HepG2 (cell line): ENCODE data around the gene FRMD1. TPM values are rescaled to one million over a fixed set of nuclear protein-coding genes. Genes with fewer than 3 reads are reported as not detected.

Experiments used
- BATF2 ChIP-seq: sonication (generic); formaldehyde crosslinking; IDR thresholded peaks from 2 replicates; pipeline ENCODE4 v1.8.0; 2022; ENCODE audit warnings: mild to moderate bottlenecking, missing genetic modification reagents, moderate library complexity
- BHLHE40 ChIP-seq: IDR thresholded peaks from 2 replicates; pipeline ENCODE4 v1.6.1; 2011; ENCODE audit warnings: low read length, improper control_type of control experiment
- CCDC6 ChIP-seq: sonication (generic); formaldehyde crosslinking; IDR thresholded peaks from 2 replicates; pipeline ENCODE4 v1.8.1; 2022; ENCODE audit warnings: mild to moderate bottlenecking, missing genetic modification reagents, moderate library complexity
- CHD4 ChIP-seq: fragments of 200-600 bp; sonication (generic); IDR thresholded peaks from 2 replicates; pipeline ENCODE4 v1.7.0; 2017; ENCODE audit warnings: mild to moderate bottlenecking, low read length, borderline replicate concordance
- GLI4 ChIP-seq: sonication (generic); formaldehyde crosslinking; IDR thresholded peaks from 2 replicates; pipeline ENCODE4 v1.5.1; 2020; ENCODE audit warnings: missing genetic modification reagents, mild to moderate bottlenecking, moderate library complexity, borderline replicate concordance
- HNRNPL ChIP-seq: fragments of 200-400 bp; formaldehyde crosslinking; IDR thresholded peaks from 2 replicates; pipeline ENCODE4 v1.6.1; 2017; ENCODE audit warnings: mild to moderate bottlenecking, low read depth, low read length
- JUN ChIP-seq: sonication (generic); formaldehyde crosslinking; IDR thresholded peaks from 2 replicates; pipeline ENCODE4 v1.4.0; 2020; ENCODE audit warnings: mild to moderate bottlenecking, missing genetic modification reagents
- MXD4 ChIP-seq: IDR thresholded peaks from 2 replicates; pipeline ENCODE4 v1.6.1; 2016; ENCODE audit warnings: mild to moderate bottlenecking, missing biosample characterization, missing genetic modification reagents
- NCOR1 ChIP-seq: fragments of 200-600 bp; sonication (generic); IDR thresholded peaks from 2 replicates; pipeline ENCODE4 v1.7.0; 2017; ENCODE audit warnings: antibody characterized with exemption, low read length, borderline replicate concordance
- NKX3-1 ChIP-seq: sonication (generic); formaldehyde crosslinking; IDR thresholded peaks from 2 replicates; pipeline ENCODE4 v1.5.0; 2020; ENCODE audit warnings: missing genetic modification reagents
- SKIL ChIP-seq: sonication (generic); formaldehyde crosslinking; IDR thresholded peaks from 2 replicates; pipeline ENCODE4 v1.8.0; 2022; ENCODE audit warnings: missing genetic modification reagents, mild to moderate bottlenecking, moderate library complexity, borderline replicate concordance
- SSRP1 ChIP-seq: IDR thresholded peaks from 2 replicates; pipeline ENCODE4 v1.6.1; 2016; ENCODE audit warnings: control low read depth
- TEAD2 ChIP-seq: sonication (generic); formaldehyde crosslinking; IDR thresholded peaks from 2 replicates; pipeline ENCODE4 v1.9.0; 2021; ENCODE audit warnings: missing genetic modification reagents
- TRIM24 ChIP-seq: sonication (generic); formaldehyde crosslinking; IDR thresholded peaks from 2 replicates; pipeline ENCODE4 v1.8.0; 2022; ENCODE audit warnings: mild to moderate bottlenecking, missing genetic modification reagents
- YY1 ChIP-seq: IDR thresholded peaks from 2 replicates; pipeline ENCODE4 v1.6.1; 2011; ENCODE audit warnings: low read length, low read depth, moderate library complexity, mild to moderate bottlenecking; ENCODE audit not compliant: insufficient read depth, insufficient replicate concordance
- ZBTB1 ChIP-seq: sonication (generic); formaldehyde crosslinking; IDR thresholded peaks from 2 replicates; pipeline ENCODE4 v1.4.0; 2020; ENCODE audit warnings: missing genetic modification reagents, borderline replicate concordance
- ZBTB10 ChIP-seq: sonication (generic); formaldehyde crosslinking; IDR thresholded peaks from 2 replicates; pipeline ENCODE4 v1.4.0; 2020; ENCODE audit warnings: missing genetic modification reagents, borderline replicate concordance
- ZFP90 ChIP-seq: sonication (generic); formaldehyde crosslinking; IDR thresholded peaks from 2 replicates; pipeline ENCODE4 v1.8.0; 2022; ENCODE audit warnings: missing genetic modification reagents, mild to moderate bottlenecking, inconsistent platforms, borderline replicate concordance
- ZKSCAN1 ChIP-seq: fragments of 150-350 bp; IDR thresholded peaks from 2 replicates; pipeline ENCODE4 v1.6.1; 2014; ENCODE audit warnings: low read length
- ZNF124 ChIP-seq: sonication (generic); formaldehyde crosslinking; IDR thresholded peaks from 2 replicates; pipeline ENCODE4 v1.4.0; 2020; ENCODE audit warnings: missing genetic modification reagents
- ZNF30 ChIP-seq: sonication (generic); formaldehyde crosslinking; IDR thresholded peaks from 2 replicates; pipeline ENCODE4 v1.5.0; 2020; ENCODE audit warnings: mild to moderate bottlenecking, missing genetic modification reagents
- ZNF354B ChIP-seq: sonication (generic); formaldehyde crosslinking; IDR thresholded peaks from 2 replicates; pipeline ENCODE4 v1.8.0; 2022; ENCODE audit warnings: mild to moderate bottlenecking, missing genetic modification reagents
- ZNF607 ChIP-seq: sonication (generic); formaldehyde crosslinking; IDR thresholded peaks from 2 replicates; pipeline ENCODE4 v1.5.1; 2020; ENCODE audit warnings: missing genetic modification reagents, mild to moderate bottlenecking, borderline replicate concordance
- ZNF772 ChIP-seq: sonication (generic); formaldehyde crosslinking; IDR thresholded peaks from 2 replicates; pipeline ENCODE4 v1.5.0; 2020; ENCODE audit warnings: mild to moderate bottlenecking, missing genetic modification reagents
- ZNF879 ChIP-seq: sonication (generic); formaldehyde crosslinking; IDR thresholded peaks from 2 replicates; pipeline ENCODE4 v1.8.1; 2023; ENCODE audit warnings: missing genetic modification reagents
- ZNF883 ChIP-seq: sonication (generic); formaldehyde crosslinking; IDR thresholded peaks from 2 replicates; pipeline ENCODE4 v1.5.1; 2020; ENCODE audit warnings: mild to moderate bottlenecking, missing genetic modification reagents; ENCODE audit errors: not compliant biosample characterization
- polyA plus RNA-seq, 8 experiments: library from polyadenylated mRNA; depleted of rRNA in 3 of 8; stranded (reverse) in 7 of 8; unstranded in 1 of 8; fragments of >200 nt; fragmentation: Illumina TruSeq in 4 of 8; extraction: Trizol in 4 of 8; gene quantifications; 2 replicates each; pipeline versions ENCODE4 v1.2.1 to v1.2.3, GENCODE V29; 2011 to 2016; ENCODE audit warnings: low read depth in 4 of 8, missing spikeins in 1 of 8, mixed read lengths in 1 of 8; ENCODE audit not compliant: insufficient read depth in 1 of 8
- total RNA-seq, 5 experiments: library from RNA; depleted of rRNA; stranded (reverse); fragments of >200 nt; fragmentation: Illumina TruSeq; extraction: Trizol; gene quantifications; 2 replicates each; pipeline ENCODE4 v1.2.3, GENCODE V29; 2016; ENCODE audit warnings: low read depth in 1 of 5

The FRMD1 gene
- total and polyA plus RNA-seq, 2 of the 13 experiments (the other 11 are each of a cell fraction or from before 2014, with no cell fraction given), result 0.01 TPM; not detected in 1

GRCh38 chr6:168116975-168117899, 38.2 kb upstream of the FRMD1 start (continued):
- TF ChIP-seq SKIL (CRISPR knock-in tag), result no peak
- no peak for TF ChIP-seq BHLHE40
- no peak for TF ChIP-seq SSRP1 (CRISPR knock-in tag)
- no peak for TF ChIP-seq ZNF124 (CRISPR knock-in tag)
- no peak for TF ChIP-seq CHD4
- no peak for TF ChIP-seq ZNF607 (CRISPR knock-in tag)
- TF ChIP-seq ZBTB10 (CRISPR knock-in tag), result no peak
- TF ChIP-seq YY1, result no peak
- no peak for TF ChIP-seq NCOR1
- no peak for TF ChIP-seq ZNF772
- TF ChIP-seq BATF2 (CRISPR knock-in tag), result no peak
- TF ChIP-seq JUN (CRISPR knock-in tag), result no peak
- TF ChIP-seq MXD4, result no peak
- no peak for TF ChIP-seq NKX3-1 (CRISPR knock-in tag)
- no peak for TF ChIP-seq HNRNPL
- TF ChIP-seq ZBTB1 (CRISPR knock-in tag), result no peak
- no peak for TF ChIP-seq TEAD2 (CRISPR knock-in tag)
- TF ChIP-seq ZNF30, result no peak
- TF ChIP-seq GLI4 (CRISPR knock-in tag), result no peak
- TF ChIP-seq ZNF354B (CRISPR knock-in tag), result no peak
- TF ChIP-seq ZFP90 (CRISPR knock-in tag), result no peak
- 0 out of 2 replicates have a peak, but pooled peaks have one; percentile 19 for TF ChIP-seq TRIM24
- TF ChIP-seq ZNF883 (CRISPR knock-in tag), result peak; percentile 73
- TF ChIP-seq ZKSCAN1, result 0 out of 2 replicates have a peak, but pooled peaks have one; percentile 15
- TF ChIP-seq ZNF879 (CRISPR knock-in tag), result no peak
- TF ChIP-seq CCDC6 (CRISPR knock-in tag), result 0 out of 2 replicates have a peak, but pooled peaks have one; percentile 46
